ENCODE measurements around the gene TDRD7. TPM values are rescaled to one million over a fixed set of nuclear protein-coding genes. Genes with fewer than 3 reads are reported as not detected.

Gene TDRD7
- total and polyA plus RNA-seq, 2 of the 8 experiments (the other 6 are each of a cell fraction or from before 2014, with no cell fraction given) = 1.2 to 2.3 TPM

DNA sequence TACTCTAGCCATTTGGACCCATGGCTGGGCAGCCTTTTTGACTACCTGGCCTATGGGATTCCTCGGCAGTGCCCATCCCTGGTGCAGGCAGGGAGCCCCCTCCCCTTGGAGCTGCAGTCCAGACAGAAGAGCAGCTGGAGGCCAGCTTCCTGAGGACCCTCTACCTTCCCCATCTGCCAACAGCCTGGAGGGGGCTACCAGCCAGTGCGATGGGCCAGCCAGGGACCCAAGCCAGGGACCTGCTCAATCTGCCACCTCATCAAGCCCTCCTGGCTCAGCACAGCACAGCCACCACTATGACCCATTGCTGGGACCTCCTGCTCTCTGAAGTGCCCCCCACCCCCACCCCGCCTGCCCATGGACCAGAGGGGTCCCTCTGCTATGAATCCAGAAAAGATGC is 22.6 kb upstream of the TDRD7 start:
- no peak for FAIRE-seq
- H2BK120ac ChIP-seq (replicated peaks; ENCODE audit: low read depth, low read length) = no peak overlapping the region

More for the DNA sequence above, 22.6 kb upstream of the TDRD7 start:
- Histone ChIP-seq H3K4me3 (ENCODE audit: extremely low read depth in 1 of 4, insufficient read depth in 2 of 4, low read depth in 3 of 4, low read length in 4 of 4) (no peak overlapping the region), H3K79me2 (ENCODE audit: control insufficient read depth in 1 of 2, insufficient read depth in 2 of 2, low read length in 2 of 2) (no peaks in the 10 kb centered on the region), H2AFZ (ENCODE audit: low read length) (no peak overlapping the region), H2AK5ac (ENCODE audit: low read depth, low read length) (no peak overlapping the region), H2BK12ac (ENCODE audit: low read depth, low read length) (no peak overlapping the region), H3K4me2 (ENCODE audit: insufficient read depth in 1 of 2, low read depth in 2 of 2, low read length in 2 of 2) (no peak overlapping the region), H3K4ac (replicated peaks; ENCODE audit: insufficient read length, low read depth, low read length) (no peak overlapping the region), H3K18ac (ENCODE audit: extremely low read depth, low read length) (no peak overlapping the region), H3K9me3 (ENCODE audit: insufficient read depth in 2 of 2, low read depth in 1 of 2, low read length in 1 of 2) (peaks cover 0 to 2% of the 10 kb centered on the region in 2 experiments; a peak in 1 of 4 replicates), H3K23me2 (ENCODE audit: low read depth, low read length) (no peaks in the 10 kb centered on the region), H3K14ac (ENCODE audit: insufficient read length) (no peak overlapping the region), H2BK20ac (ENCODE audit: low read length) (peak overlapping the region; percentile 5; the same call in 1 of the 2 replicates), H4K8ac (ENCODE audit: extremely low read depth, insufficient read depth, low read length) (no peak overlapping the region), H4K20me1 (replicated peaks in 1 of 2; ENCODE audit: control insufficient read depth in 1 of 2, insufficient read depth in 2 of 2, low read length in 2 of 2) (no peaks in the 10 kb centered on the region), H4K91ac (replicated peaks; ENCODE audit: insufficient read length, low read length) (no peak overlapping the region), H4K5ac (ENCODE audit: insufficient read length, low read depth, low read length) (no peak overlapping the region), H3K79me1 (ENCODE audit: low read depth, low read length) (no peaks in the 10 kb centered on the region), H2BK15ac (ENCODE audit: low read length) (no peak overlapping the region), H3K56ac (replicated peaks; ENCODE audit: insufficient read length, low read depth, low read length) (no peak overlapping the region), H3K27me3 (replicated peaks in 1 of 4; ENCODE audit: control insufficient read depth in 3 of 4, extremely low read depth in 1 of 4, insufficient read depth in 3 of 4, low read length in 3 of 4) (no peaks in the 10 kb centered on the region; a peak in 1 of 7 replicates), H3K9ac (replicated peaks in 1 of 4; ENCODE audit: extremely low read depth in 1 of 4, low read depth in 3 of 4, low read length in 3 of 4) (no peak overlapping the region; a peak in 1 of 7 replicates), H2BK5ac (ENCODE audit: low read depth, low read length) (0 out of 2 replicates have a peak overlapping the region, but pooled peaks have one; percentile 2), H3K27ac (ENCODE audit: low read depth, low read length) (no peak overlapping the region), H3K23ac (ENCODE audit: insufficient read length) (no peak overlapping the region), H3K4me1 (replicated peaks in 1 of 4; ENCODE audit: control insufficient read depth in 3 of 4, insufficient read depth in 4 of 4, low read length in 3 of 4) (peaks cover 0 to 19% (median 9%) of the 10 kb centered on the region in 4 experiments; a peak in 6 of 7 replicates), H3K36me3 (ENCODE audit: control insufficient read depth in 2 of 4, insufficient read depth in 4 of 4, low read length in 3 of 4) (no peaks in the 10 kb centered on the region)
- CTCF ChIA-PET (ENCODE audit: partially characterized antibody) = interaction anchor here (1.3 kb wide), 2 partner anchors 9 to 209 kb away, joined by 4 to 7 read pairs; no protein-coding TSS in a partner anchor
- DNase-seq (ENCODE audit: low read depth in 1 of 2, low spot score in 2 of 2) = no peak
- TF ChIP-seq CTBP2 (IDR thresholded peaks at IDR 0.05; ENCODE audit: borderline replicate concordance, insufficient read depth, insufficient read length, low read length) (no peak), SP2 (IDR thresholded peaks at IDR 0.05; ENCODE audit: low read length) (no peak), CTCF (IDR thresholded peaks at IDR 0.05; ENCODE audit: control extremely low read depth in 1 of 3, insufficient read depth in 1 of 3, low read depth in 1 of 3, low read length in 3 of 3) (no peak), ZNF274 (IDR thresholded peaks at IDR 0.05; ENCODE audit: borderline replicate concordance, extremely low read depth, low read length) (no peak), SAP30 (IDR thresholded peaks at IDR 0.05; ENCODE audit: insufficient read depth, insufficient replicate concordance, low read length) (no peak), ATF2 (IDR thresholded peaks at IDR 0.05; ENCODE audit: low read length) (no peak), SIX5 (IDR thresholded peaks at IDR 0.05; ENCODE audit: low read depth, low read length) (no peak)
- POLR2A ChIA-PET (ENCODE audit: partially characterized antibody) = no interaction called here
- WGBS, 2 experiments (ENCODE audit: extremely low coverage in 1 of 2, insufficient coverage in 1 of 2, insufficient read length in 1 of 2, insufficient replicate concordance in 2 of 2, low coverage in 1 of 2, low lambda C conversion rate in 2 of 2, missing lambda C conversion rate in 1 of 2) = 84% methylated on average over 3 of the region's 3 CpGs; no CpG with 5 or more reads in 1 of the 2 experiments

Data from H1 (cell line).